Naive B cell (primary cell): ENCODE results near the gene ACP3. TPM values are rescaled to one million over a fixed set of nuclear protein-coding genes. Genes with fewer than 3 reads are reported as not detected.
A peak's percentile ranks its signal among the peaks of the same experiment; 100 is the strongest.
"Not testable (repeated sequence)": the region's sequence is repeated elsewhere in the genome, so short reads cannot be mapped to it uniquely, and the experiment has no call there.

Source experiments
- ATAC-seq, 2 donors: fragments of 150-1000 bp; cut with Tn5 transposase; 2 replicates each; pipeline ENCODE4 v1.10.0; 2021; ENCODE audit warnings: low read depth in 2 of 2, mild to moderate bottlenecking in 2 of 2, moderate library complexity in 2 of 2
- DNase-seq: peaks from one replicate; pipeline ENCODE4 v3.0.0; 2022
- H3K27ac Mint-ChIP-seq, 6 donors: one replicate each; pipeline ENCODE4 v1.8.0; 2020 to 2022; ENCODE audit warnings: mild to moderate bottlenecking in 6 of 6, mixed read lengths in 6 of 6, moderate library complexity in 5 of 6, inconsistent platforms in 2 of 6
- H3K27me3 Mint-ChIP-seq, 3 donors: one replicate each; pipeline ENCODE4 v1.8.0; 2021 to 2022; ENCODE audit warnings: mixed read lengths in 3 of 3, mild to moderate bottlenecking in 1 of 3
- H3K36me3 Mint-ChIP-seq, 2 donors: one replicate each; pipeline ENCODE4 v1.8.0; 2020 to 2022; ENCODE audit warnings: mixed read lengths in 2 of 2, inconsistent platforms in 1 of 2, mild to moderate bottlenecking in 1 of 2
- H3K4me1 Mint-ChIP-seq, 3 donors: one replicate each; pipeline ENCODE4 v1.8.0; 2020 to 2022; ENCODE audit warnings: mixed read lengths in 3 of 3, inconsistent platforms in 1 of 3, mild to moderate bottlenecking in 1 of 3, moderate library complexity in 1 of 3
- H3K4me3 Mint-ChIP-seq, 8 donors: one replicate each; pipeline ENCODE4 v1.8.0; 2020 to 2022; ENCODE audit warnings: mild to moderate bottlenecking in 8 of 8, mixed read lengths in 8 of 8, moderate library complexity in 8 of 8, inconsistent platforms in 2 of 8
- H3K9me3 Mint-ChIP-seq, 7 donors: one replicate each; pipeline ENCODE4 v1.8.0; 2020 to 2022; ENCODE audit warnings: mixed read lengths in 7 of 7, mild to moderate bottlenecking in 5 of 7, inconsistent platforms in 2 of 7, moderate library complexity in 1 of 7
- polyA plus RNA-seq, 6 donors: library from polyadenylated mRNA; unstranded; fragments of 300-500 nt; fragmentation: Illumina TruSeq; gene quantifications; one replicate each; pipeline ENCODE4 v1.2.3, GENCODE V29; 2021; ENCODE audit warnings: low read depth in 6 of 6

Gene ACP3
- polyA plus RNA-seq, 6 donors from 2014 or later = not detected

GRCh38 chr3:132354916-132355702, 37.9 kb downstream of the ACP3 start:
- ATAC-seq (no peak), DNase-seq (no peak)
- Mint-ChIP-seq H3K36me3 (no peaks in the 10 kb centered on the region), H3K27ac (no peak overlapping the region), H3K4me3 (no peak overlapping the region), H3K27me3 (peaks cover 0 to 12% (median 10%) of the 10 kb centered on the region in 3 donors), H3K9me3 (no peaks in the 10 kb centered on the region), H3K4me1 (peaks cover 0 to 5% (median 0%) of the 10 kb centered on the region in 3 donors)

DNA sequence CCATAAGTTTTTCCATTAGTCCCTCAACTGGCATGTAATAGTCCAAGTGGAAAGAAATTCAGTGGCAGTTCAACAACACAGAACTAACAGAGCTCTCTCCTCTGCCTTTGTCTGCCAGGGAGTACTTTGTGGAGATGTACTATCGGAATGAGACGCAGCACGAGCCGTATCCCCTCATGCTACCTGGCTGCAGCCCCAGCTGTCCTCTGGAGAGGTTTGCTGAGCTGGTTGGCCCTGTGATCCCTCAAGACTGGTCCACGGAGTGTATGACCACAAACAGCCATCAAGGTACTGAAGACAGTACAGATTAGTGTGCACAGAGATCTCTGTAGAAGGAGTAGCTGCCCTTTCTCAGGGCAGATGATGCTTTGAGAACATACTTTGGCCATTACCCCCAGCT, 39.4 kb downstream of the ACP3 start:
- DNase-seq (no peak), ATAC-seq (no peak)
- H3K4me1 Mint-ChIP-seq = peaks cover 0 to 5% (median 0%) of the 10 kb centered on the region in 3 donors
- no peak overlapping the region for H3K4me3 Mint-ChIP-seq
- no peaks in the 10 kb centered on the region for H3K36me3 Mint-ChIP-seq
- peaks cover 0 to 17% (median 10%) of the 10 kb centered on the region in 3 donors for H3K27me3 Mint-ChIP-seq
- no peak overlapping the region for H3K27ac Mint-ChIP-seq
- no peaks in the 10 kb centered on the region for H3K9me3 Mint-ChIP-seq

- H3K4me3 Mint-ChIP-seq = no peak overlapping the region
- no peak overlapping the region for H3K27ac Mint-ChIP-seq
- no peaks in the 10 kb centered on the region for H3K9me3 Mint-ChIP-seq
- no peaks in the 10 kb centered on the region for H3K4me1 Mint-ChIP-seq
- no peak for DNase-seq
- no peaks in the 10 kb centered on the region for H3K36me3 Mint-ChIP-seq
- H3K27me3 Mint-ChIP-seq = peaks cover 0 to 22% (median 18%) of the 10 kb centered on the region in 3 donors
- no peak for ATAC-seq
Measured at GRCh38 chr3:132360717-132361116, 43.5 kb downstream of the ACP3 start.

GRCh38 chr3:132362329-132362728, 45.1 kb downstream of the ACP3 start:
- H3K4me1 Mint-ChIP-seq = no peaks in the 10 kb centered on the region
- H3K36me3 Mint-ChIP-seq = no peaks in the 10 kb centered on the region
- H3K27me3 Mint-ChIP-seq = peaks cover 0 to 16% (median 10%) of the 10 kb centered on the region in 3 donors
- no peak for DNase-seq
- peak overlapping the region in 2 of 6 donors; percentile 3 to 61 for H3K27ac Mint-ChIP-seq
- no peak for ATAC-seq
- H3K4me3 Mint-ChIP-seq = peak overlapping the region in 1 of 8 donors; percentile 10
- H3K9me3 Mint-ChIP-seq = no peaks in the 10 kb centered on the region

DNA sequence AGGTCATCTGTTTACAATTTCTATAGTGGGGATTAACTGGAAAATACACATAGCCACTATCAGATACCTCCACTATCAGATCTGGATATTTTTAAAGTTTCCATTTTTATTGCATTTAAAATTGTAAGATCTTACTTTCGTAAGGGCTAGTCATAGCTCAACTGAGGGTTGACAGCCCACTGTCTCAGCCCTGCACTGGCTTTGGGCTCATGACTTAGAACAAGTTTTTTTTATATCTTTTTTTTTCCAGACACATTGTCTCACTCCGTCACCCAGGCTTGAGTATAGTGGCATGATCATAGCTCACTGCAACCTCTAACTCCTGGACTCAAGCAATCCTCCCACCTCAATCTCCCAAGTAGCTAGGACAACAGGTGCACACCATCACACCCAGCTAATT, 51.3 kb downstream of the ACP3 start:
- Mint-ChIP-seq H3K9me3 (peaks cover 0 to 6% (median 0%) of the 10 kb centered on the region in 7 donors), H3K27ac (no peak overlapping the region), H3K27me3 (peaks cover 0 to 11% (median 6%) of the 10 kb centered on the region in 3 donors), H3K4me1 (no peaks in the 10 kb centered on the region), H3K36me3 (no peaks in the 10 kb centered on the region), H3K4me3 (no peak overlapping the region)
- no peak for DNase-seq
- no peak for ATAC-seq

DNA sequence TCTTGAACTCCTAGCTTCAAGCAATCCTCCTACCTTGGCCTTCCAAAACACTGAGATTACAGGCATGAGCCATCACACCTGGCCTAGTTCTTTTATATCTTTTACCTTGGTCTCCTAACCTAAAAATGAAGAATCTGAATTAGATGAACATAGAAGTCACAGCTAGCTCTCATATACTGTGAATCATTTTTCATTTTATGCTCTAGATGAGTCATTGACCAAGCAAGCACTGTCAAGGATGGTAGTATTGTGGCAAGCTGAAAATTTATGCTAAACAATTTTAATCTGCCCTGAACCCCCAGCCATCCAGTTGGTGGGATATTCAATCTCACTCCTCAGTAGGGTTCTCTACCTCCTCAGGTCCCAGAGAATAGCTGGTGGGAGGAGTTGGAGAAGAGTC, 51.8 kb downstream of the ACP3 start:
- Mint-ChIP-seq H3K4me3 (no peak overlapping the region), H3K4me1 (no peaks in the 10 kb centered on the region), H3K9me3 (peaks cover 0 to 6% (median 0%) of the 10 kb centered on the region in 7 donors), H3K27ac (no peak overlapping the region), H3K36me3 (no peaks in the 10 kb centered on the region), H3K27me3 (peaks cover 0 to 11% (median 6%) of the 10 kb centered on the region in 3 donors)
- no peak for ATAC-seq
- no peak for DNase-seq

GRCh38 chr3:132376945-132377354, 59.7 kb downstream of the ACP3 start:
- not testable (repeated sequence) for H3K4me1 Mint-ChIP-seq

DNA sequence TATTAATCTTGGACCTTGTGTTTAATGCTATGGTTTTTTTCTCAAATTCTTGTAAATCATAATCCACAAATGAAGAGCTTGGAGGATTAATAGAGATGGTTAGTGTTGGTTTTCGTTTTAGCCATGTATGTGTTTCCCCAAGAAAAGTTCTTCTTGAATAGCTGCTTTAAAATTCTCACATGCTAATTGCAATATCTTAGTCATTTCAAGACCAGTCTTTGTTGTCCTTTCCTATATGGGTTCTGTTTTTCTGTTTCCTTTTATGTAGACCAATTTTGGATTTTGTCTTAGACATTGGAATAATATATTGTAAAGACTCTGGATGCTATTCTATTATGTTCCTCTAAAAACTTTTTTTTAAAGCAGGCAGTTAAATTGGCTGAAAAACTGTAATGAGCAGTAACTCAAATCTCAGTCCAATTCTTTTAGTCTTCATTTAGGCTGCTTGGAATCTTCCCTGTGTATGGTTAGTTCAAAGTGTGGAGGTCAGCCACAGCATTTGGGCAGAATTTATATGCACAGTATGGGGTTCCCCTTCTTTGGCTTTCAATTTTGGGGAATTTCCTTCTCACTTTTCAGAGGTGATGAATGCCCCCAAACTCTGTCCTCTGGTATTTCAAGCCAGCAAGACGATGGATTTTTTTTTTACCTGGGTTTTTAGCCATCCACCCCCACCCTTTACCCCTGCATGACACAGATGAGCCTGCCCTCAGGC, 61.0 kb downstream of the ACP3 start:
- DNase-seq (no peak), ATAC-seq (no peak)
- Mint-ChIP-seq H3K36me3 (no peaks in the 10 kb centered on the region), H3K27ac (no peak overlapping the region), H3K27me3 (peaks cover 9 to 23% (median 14%) of the 10 kb centered on the region in 3 donors), H3K4me3 (no peak overlapping the region), H3K9me3 (peaks cover 0 to 8% (median 3%) of the 10 kb centered on the region in 7 donors), H3K4me1 (no peaks in the 10 kb centered on the region)

More at GRCh38 chr3:132376945-132377354, 59.7 kb downstream of the ACP3 start:
- Mint-ChIP-seq H3K4me3 (peak overlapping the region in 3 of 8 donors; percentile 72 to 78 (median 77)), H3K27ac (peak overlapping the region in 1 of 6 donors; percentile 62), H3K27me3 (peaks cover 9 to 23% (median 14%) of the 10 kb centered on the region in 3 donors)
- H3K9me3 Mint-ChIP-seq, ATAC-seq, DNase-seq, H3K36me3 Mint-ChIP-seq: not testable (repeated sequence)

- H3K27ac Mint-ChIP-seq = peak overlapping the region in 1 of 6 donors; percentile 31
- peaks cover 9 to 23% (median 14%) of the 10 kb centered on the region in 3 donors for H3K27me3 Mint-ChIP-seq
- no peaks in the 10 kb centered on the region for H3K36me3 Mint-ChIP-seq
- H3K9me3 Mint-ChIP-seq = peaks cover 0 to 8% (median 4%) of the 10 kb centered on the region in 7 donors
- H3K4me3 Mint-ChIP-seq = no peak overlapping the region
- ATAC-seq = no peak
- no peaks in the 10 kb centered on the region for H3K4me1 Mint-ChIP-seq
- no peak for DNase-seq
Measured at GRCh38 chr3:132378846-132379245, 61.6 kb downstream of the ACP3 start.

GRCh38 chr3:132380920-132381319, 63.7 kb downstream of the ACP3 start:
- Mint-ChIP-seq H3K9me3 (peaks cover 0 to 9% (median 4%) of the 10 kb centered on the region in 7 donors), H3K36me3 (no peaks in the 10 kb centered on the region), H3K4me3 (no peak overlapping the region), H3K27me3 (peaks cover 9 to 23% (median 14%) of the 10 kb centered on the region in 3 donors), H3K4me1 (no peaks in the 10 kb centered on the region), H3K27ac (no peak overlapping the region)
- DNase-seq (no peak), ATAC-seq (no peak)

DNA sequence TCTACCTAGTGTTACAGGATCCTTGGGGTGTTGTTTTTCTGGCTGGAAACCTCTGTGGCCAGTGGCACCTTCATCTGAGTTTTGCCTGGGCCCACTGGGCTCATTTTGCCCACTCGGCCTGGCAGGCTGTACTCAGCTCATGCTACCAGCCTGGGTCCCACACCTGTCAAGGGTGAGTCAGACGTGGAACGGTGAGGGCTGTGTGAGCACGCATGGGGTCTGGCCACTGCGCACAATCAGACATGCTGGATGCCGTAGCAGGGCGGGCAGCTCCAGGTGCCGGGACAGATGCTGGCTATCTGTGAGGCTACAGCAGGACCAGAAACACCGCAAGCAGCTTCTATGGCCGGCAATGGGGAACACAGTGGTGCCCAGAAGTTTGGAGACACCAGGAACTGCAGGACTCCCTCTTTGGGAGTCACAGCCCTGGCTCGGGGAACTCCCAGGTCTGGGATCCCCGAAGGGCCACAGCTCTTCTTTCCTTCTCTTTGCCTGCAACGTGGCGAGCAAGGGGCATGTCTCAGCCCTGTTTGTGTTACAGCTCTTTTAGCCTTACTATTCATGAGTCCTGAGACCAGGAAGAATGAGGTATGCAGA, 64.2 kb downstream of the ACP3 start:
- no peak for ATAC-seq
- H3K9me3 Mint-ChIP-seq = peaks cover 0 to 9% (median 4%) of the 10 kb centered on the region in 7 donors
- peak overlapping the region in 2 of 6 donors; percentile 39 to 67 for H3K27ac Mint-ChIP-seq
- H3K4me1 Mint-ChIP-seq = peaks cover 0 to 3% (median 0%) of the 10 kb centered on the region in 3 donors
- no peak overlapping the region for H3K4me3 Mint-ChIP-seq
- no peaks in the 10 kb centered on the region for H3K36me3 Mint-ChIP-seq
- DNase-seq = no peak
- H3K27me3 Mint-ChIP-seq = peaks cover 9 to 23% (median 14%) of the 10 kb centered on the region in 3 donors

DNA sequence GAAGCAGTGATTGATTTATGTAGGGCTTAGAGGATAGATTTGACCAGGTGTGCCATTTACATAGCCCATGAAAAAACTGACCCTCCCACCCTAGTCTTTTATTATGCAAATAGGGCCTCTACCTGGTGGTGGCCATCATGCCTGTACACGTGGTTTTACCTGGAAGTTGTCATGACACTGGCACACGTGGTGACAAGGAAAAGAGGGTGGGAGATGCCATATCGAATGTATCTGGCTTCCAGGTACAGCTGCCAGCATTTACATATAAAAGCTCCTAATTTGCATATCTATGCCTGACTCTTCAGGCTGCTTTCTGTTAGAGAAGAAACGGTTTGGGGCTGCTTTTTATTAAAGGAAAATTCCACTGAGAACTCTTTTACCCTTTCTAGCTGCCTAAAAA, 65.1 kb downstream of the ACP3 start:
- H3K27me3 Mint-ChIP-seq = peaks cover 9 to 21% (median 14%) of the 10 kb centered on the region in 3 donors
- no peak overlapping the region for H3K27ac Mint-ChIP-seq
- ATAC-seq (no peak), DNase-seq (no peak)
- peaks cover 0 to 9% (median 4%) of the 10 kb centered on the region in 7 donors for H3K9me3 Mint-ChIP-seq
- no peak overlapping the region for H3K4me3 Mint-ChIP-seq
- peaks cover 0 to 4% (median 0%) of the 10 kb centered on the region in 3 donors for H3K4me1 Mint-ChIP-seq
- no peaks in the 10 kb centered on the region for H3K36me3 Mint-ChIP-seq

GRCh38 chr3:132382688-132383194, 65.5 kb downstream of the ACP3 start:
- no peak for DNase-seq
- no peak for ATAC-seq
- no peak overlapping the region for H3K27ac Mint-ChIP-seq
- no peak overlapping the region for H3K4me3 Mint-ChIP-seq
- H3K4me1 Mint-ChIP-seq = peaks cover 0 to 4% (median 0%) of the 10 kb centered on the region in 3 donors
- peaks cover 9 to 16% (median 14%) of the 10 kb centered on the region in 3 donors for H3K27me3 Mint-ChIP-seq
- peaks cover 0 to 7% (median 3%) of the 10 kb centered on the region in 7 donors for H3K9me3 Mint-ChIP-seq
- no peaks in the 10 kb centered on the region for H3K36me3 Mint-ChIP-seq
